Loucy (cell line): Measurements from ENCODE around the gene CKAP4.

ENCODE experiments used
- H2AFZ ChIP-seq: fragments of 200-600 bp; sonication (generic); 2 replicates; pipeline ENCODE4 v1.6.0; 2016; ENCODE audit warnings: antibody characterized with exemption, mild to moderate bottlenecking, low read length, moderate library complexity
- H3F3A ChIP-seq: fragments of 200-600 bp; 2 replicates; pipeline ENCODE4 v1.6.0; 2016; ENCODE audit warnings: antibody characterized with exemption, low read depth, mild to moderate bottlenecking
- H3K27me3 ChIP-seq: fragments of 200-600 bp; sonication (generic); 2 replicates; pipeline ENCODE4 v1.6.1; 2014; ENCODE audit warnings: low read length, mild to moderate bottlenecking; ENCODE audit not compliant: insufficient read depth, poor library complexity, severe bottlenecking
- H3K36me3 ChIP-seq: fragments of 200-600 bp; sonication (generic); 2 replicates; pipeline ENCODE4 v1.6.1; 2016; ENCODE audit warnings: low read length; ENCODE audit not compliant: insufficient read depth
- H3K4me1 ChIP-seq: fragments of 200-600 bp; sonication (generic); 2 replicates; pipeline ENCODE4 v1.5.1; 2014; ENCODE audit warnings: low read length, mild to moderate bottlenecking; ENCODE audit not compliant: insufficient read depth, poor library complexity, severe bottlenecking
- H3K4me2 ChIP-seq: fragments of 200-600 bp; sonication (generic); 2 replicates; pipeline ENCODE4 v1.6.0; 2014; ENCODE audit warnings: antibody characterized with exemption, low read length, low read depth, mild to moderate bottlenecking; ENCODE audit not compliant: poor library complexity, severe bottlenecking
- H3K4me3 ChIP-seq: fragments of 200-600 bp; sonication (generic); 2 replicates; pipeline ENCODE4 v1.5.1; 2014; ENCODE audit warnings: low read length, mild to moderate bottlenecking, mixed read lengths; ENCODE audit not compliant: poor library complexity, severe bottlenecking
- H3K79me2 ChIP-seq: fragments of 200-600 bp; sonication (generic); 2 replicates; pipeline ENCODE4 v1.6.1; 2014; ENCODE audit warnings: low read length; ENCODE audit not compliant: insufficient read depth
- H3K9ac ChIP-seq: fragments of 200-600 bp; sonication (generic); 2 replicates; pipeline ENCODE4 v1.6.0; 2014; ENCODE audit warnings: mild to moderate bottlenecking, low read depth, low read length, moderate library complexity; ENCODE audit not compliant: poor library complexity, severe bottlenecking
- H3K9me2 ChIP-seq: fragments of 200-600 bp; sonication (generic); replicated peaks from 2 replicates; pipeline ENCODE4 v1.6.1; 2016; ENCODE audit warnings: low read depth, low read length, mixed read lengths
- H3K9me3 ChIP-seq: fragments of 200-600 bp; sonication (generic); 2 replicates; pipeline ENCODE4 v1.6.1; 2014; ENCODE audit warnings: mild to moderate bottlenecking, antibody characterized with exemption, low read length, low read depth; ENCODE audit not compliant: insufficient read depth
- H4K20me1 ChIP-seq: fragments of 200-600 bp; sonication (generic); 2 replicates; pipeline ENCODE4 v1.6.0; 2014; ENCODE audit warnings: antibody characterized with exemption, low read length, mild to moderate bottlenecking; ENCODE audit not compliant: insufficient read depth, poor library complexity, severe bottlenecking
- CTCF ChIP-seq: fragments of 200-600 bp; sonication (generic); conservative IDR thresholded peaks from 2 replicates; pipeline ENCODE4 v1.5.1; 2014; ENCODE audit warnings: mild to moderate bottlenecking, antibody characterized with exemption, low read length
- EZH2phosphoT487 ChIP-seq: fragments of 200-600 bp; IDR thresholded peaks from 2 replicates; pipeline ENCODE4 v1.6.1; 2018; ENCODE audit warnings: antibody characterized with exemption, mild to moderate bottlenecking, moderate library complexity, borderline replicate concordance

Gene CKAP4

DNA sequence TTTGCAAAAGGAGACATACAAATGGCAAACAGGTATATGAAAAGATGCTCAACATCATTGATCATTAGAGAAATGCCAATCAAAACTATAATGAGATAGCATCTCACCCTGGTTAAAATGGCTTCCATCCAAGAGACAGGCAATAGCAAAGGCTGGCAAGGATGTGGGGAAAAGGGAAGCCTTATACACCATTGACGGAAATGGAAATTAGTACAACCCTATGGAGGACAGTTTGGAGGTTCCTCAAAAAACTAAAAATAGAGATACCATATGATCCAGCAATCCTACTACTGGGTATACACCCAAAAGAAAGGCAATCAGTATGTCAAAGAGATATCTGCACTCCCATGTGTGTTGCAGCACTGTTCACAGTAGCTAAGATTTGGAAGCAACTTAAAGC lies 17.3 kb upstream of the CKAP4 start:
- Histone ChIP-seq H3K9ac (no peak overlapping the region), H4K20me1 (no peaks in the 10 kb centered on the region), H3K9me3 (no peaks in the 10 kb centered on the region)

GRCh38 chr12:106258935-106259334 lies 11.1 kb upstream of the CKAP4 start:
- Histone ChIP-seq H3F3A (no peaks in the 10 kb centered on the region), H3K9me3 (no peaks in the 10 kb centered on the region), H3K9ac (no peak overlapping the region), H4K20me1 (no peaks in the 10 kb centered on the region), H2AFZ (no peak overlapping the region), H3K9me2 (no peaks in the 10 kb centered on the region), H3K36me3 (no peaks in the 10 kb centered on the region), H3K4me1 (no peaks in the 10 kb centered on the region), H3K79me2 (no peaks in the 10 kb centered on the region), H3K27me3 (no peaks in the 10 kb centered on the region), H3K4me2 (no peak overlapping the region), H3K4me3 (no peak overlapping the region)
- no peak for TF ChIP-seq EZH2phosphoT487
- no peak for TF ChIP-seq CTCF

More for the DNA sequence above, 17.3 kb upstream of the CKAP4 start:
- Histone ChIP-seq H2AFZ (no peak overlapping the region), H3K4me2 (no peak overlapping the region), H3F3A (no peaks in the 10 kb centered on the region), H3K27me3 (no peaks in the 10 kb centered on the region), H3K4me3 (no peak overlapping the region), H3K79me2 (no peaks in the 10 kb centered on the region), H3K4me1 (peaks cover 20% of the 10 kb centered on the region), H3K9me2 (no peaks in the 10 kb centered on the region), H3K36me3 (no peaks in the 10 kb centered on the region)
- no peak for TF ChIP-seq CTCF
- TF ChIP-seq EZH2phosphoT487, result no peak

DNA sequence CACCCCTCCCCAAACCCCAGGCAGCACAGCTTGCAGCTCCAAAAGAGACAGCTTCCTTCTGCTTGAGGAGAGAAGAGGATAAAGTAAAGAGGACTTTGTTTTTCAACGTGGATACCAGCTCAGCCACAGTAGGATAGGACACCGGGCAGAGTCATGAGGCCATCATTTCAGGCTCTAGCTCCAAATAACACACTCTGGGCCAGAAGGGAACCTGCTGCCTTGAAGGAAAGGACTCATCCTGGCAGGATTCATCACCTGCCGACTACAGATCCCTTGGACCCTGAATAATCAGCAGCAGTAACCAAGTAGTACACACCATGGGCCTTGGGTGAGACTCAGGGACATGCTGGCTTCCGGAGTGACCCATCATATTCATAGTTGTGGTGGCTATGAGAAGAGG lies 10.4 kb upstream of the CKAP4 start:
- TF ChIP-seq EZH2phosphoT487 (no peak), CTCF (no peak)
- Histone ChIP-seq H3K4me2 (no peak overlapping the region), H3K9ac (no peak overlapping the region), H2AFZ (no peak overlapping the region), H3K4me1 (no peaks in the 10 kb centered on the region), H3K9me2 (no peaks in the 10 kb centered on the region), H4K20me1 (no peaks in the 10 kb centered on the region), H3K36me3 (no peaks in the 10 kb centered on the region), H3K79me2 (no peaks in the 10 kb centered on the region), H3K27me3 (no peaks in the 10 kb centered on the region), H3K9me3 (no peaks in the 10 kb centered on the region), H3K4me3 (no peak overlapping the region), H3F3A (no peaks in the 10 kb centered on the region)
